Heart left ventricle (tissue), 16 donors: ENCODE measurements around the gene SESN1. TPM values are rescaled to one million over a fixed set of nuclear protein-coding genes. Genes with fewer than 3 reads are reported as not detected.

Experiments used
- ATAC-seq, 4 donors: fragments of 200-7000 bp; cut with Tn5 transposase; one replicate each; pipeline ENCODE4 v1.9.1; 2020 to 2022; ENCODE audit warnings: moderate library complexity in 4 of 4, mild to moderate bottlenecking in 3 of 4, moderate number of reproducible peaks in 1 of 4
- DNase-seq, 5 donors: peaks; one replicate each; pipeline ENCODE4 v3.0.0-alpha.2; 2020
- H3K27ac ChIP-seq, 12 donors: fragments of 200-600 bp; sonication (generic) in 4 of 12; one replicate each; pipeline versions ENCODE4 v1.5.0 to v1.8.0; 2016 to 2022; ENCODE audit warnings: mild to moderate bottlenecking in 2 of 12
- H3K27me3 ChIP-seq, 9 donors: fragments of 200-600 bp; sonication (generic) in 2 of 9; one replicate each; pipeline versions ENCODE4 v1.5.1 to v1.8.0; 2016 to 2022; ENCODE audit warnings: mild to moderate bottlenecking in 3 of 9
- H3K36me3 ChIP-seq, 9 donors: fragments of 200-600 bp; sonication (generic) in 2 of 9; one replicate each; pipeline versions ENCODE4 v1.5.0 to v1.8.0; 2018 to 2022; ENCODE audit warnings: mild to moderate bottlenecking in 2 of 9
- H3K4me1 ChIP-seq, 12 donors: fragments of 200-600 bp; sonication (generic) in 4 of 12; one replicate each; pipeline versions ENCODE4 v1.5.0 to v1.8.0; 2016 to 2022; ENCODE audit warnings: mild to moderate bottlenecking in 3 of 12
- H3K4me3 ChIP-seq, 12 donors: fragments of 200-600 bp; sonication (generic) in 4 of 12; one replicate each; pipeline versions ENCODE4 v1.5.0 to v1.8.0; 2017 to 2022; ENCODE audit warnings: mild to moderate bottlenecking in 9 of 12, moderate library complexity in 4 of 12
- H3K9me3 ChIP-seq, 12 donors: fragments of 200-600 bp; sonication (generic) in 4 of 12; one replicate each; pipeline versions ENCODE4 v1.5.0 to v1.8.0; 2016 to 2022; ENCODE audit warnings: mild to moderate bottlenecking in 1 of 12
- POLR2A ChIP-seq, 2 donors: fragments of 450-650 bp; IDR thresholded peaks; one replicate each; pipeline ENCODE4 v1.6.1; 2017; ENCODE audit warnings: antibody characterized with exemption in 2 of 2, mild to moderate bottlenecking in 2 of 2, moderate library complexity in 2 of 2
- WGBS, 4 donors: extraction: QIAGEN DNeasy Blood & Tissue Kit in 2 of 4; methylation state at CpG; one replicate each; pipeline versions ENCODE4 v1.1.5 to v1.1.7; 2013 to 2018; 5-methylcytosine and 5-hydroxymethylcytosine counted together
- intact Hi-C, 10 donors: fragments of 100-400 bp; cut with DNase I; formaldehyde crosslinking; loops; one replicate each; pipeline versions ENCODE4 v1.11.1 to v1.14.2; 2022
- polyA plus RNA-seq, 2 donors: library from polyadenylated mRNA; stranded (reverse); fragments of 200-250 nt; gene quantifications; one replicate each; pipeline ENCODE4 v1.2.3, GENCODE V29; 2013
- total RNA-seq, 9 donors: library from RNA; depleted of rRNA in 2 of 9; stranded (reverse); fragments of >200 nt in 2 of 9; fragmentation: NEBNext Ultra II Directional in 3 of 9; extraction: Animal tissue kit (Norgen Biotek cat#: 25700) in 3 of 9; gene quantifications; one replicate each; pipeline versions ENCODE4 v1.1.0 to v1.2.4, GENCODE V29; 2016 to 2023
- TF ChIP-seq, protein P1 (sequence below), 12 donors: fragments of 200-600 bp; sonication (generic) in 4 of 12; IDR thresholded peaks; one replicate each; pipeline versions ENCODE4 v1.5.0 to v1.8.0; 2018 to 2022; ENCODE audit warnings: antibody characterized with exemption in 12 of 12, mild to moderate bottlenecking in 5 of 12
- donor health status: ischemic (EF 13 %, LVEDD 7.1; RV severe dilation, severe dysfunction).
- donor health status: healthy with polysubstance abuse.
- donor health status: DM: no; HTN: yes; CAD: no.
- donor health status: DM: no; HTN: no; CAD: no.
- donor health status: ischemic (EF 25% LVEDD 6.9; RV normal size, moderate dysfunction).
- donor health status: ischemic (EF 25% LVEDD 5.7; RV mildly dilated, moderate dysfunction).
- donor health status: healthy.
- donor health status: DM: yes; HTN: yes; CAD: no.
- donor health status: ischemic (EF 35%, LVEDD 5.7; RV mildly dilated, moderate dysfunction).
- donor health status: nonischemic (EF 11% LVEDD 7.7; RV severe dilation, severe dysfunction).
- donor health status: DM: yes; HTN: yes; CAD: no.
- donor health status: PGD.
- donor health status: ischemic (EF 29% LVEDD 5.4; RV normal size, mild dysfunction).
- donor health status: nonischemic (EF 23%, LVEDD 6.1; RV moderate dilation, normal function).

Gene SESN1
- total and polyA plus RNA-seq, 11 donors, result 22.5 to 63.2 (median 34.6) TPM

DNA sequence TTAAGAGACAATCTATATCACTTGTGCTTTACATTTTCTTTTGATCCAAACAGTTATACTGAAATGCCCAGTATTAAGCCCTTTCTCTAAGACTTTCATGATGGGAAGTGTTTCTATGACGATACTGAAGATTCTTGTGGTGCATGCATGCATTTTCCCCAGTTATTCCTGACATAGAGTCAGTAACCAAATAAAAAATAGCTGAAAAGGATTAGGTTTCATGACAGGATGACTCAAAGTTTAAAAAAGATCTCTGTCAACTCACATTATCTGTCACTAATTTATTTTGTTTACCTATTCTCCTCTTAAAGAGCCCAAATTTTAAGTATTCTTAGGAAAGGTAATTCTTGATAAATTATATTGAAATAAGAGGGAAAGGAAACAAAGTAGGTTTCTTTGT, 98.4 kb downstream of the SESN1 start:
- H3K4me1 ChIP-seq, result peaks cover 0 to 46% (median 12%) of the 10 kb centered on the region in 12 donors
- peak overlapping the region in 1 of 12 donors; percentile 28 for H3K27ac ChIP-seq
- no peaks in the 10 kb centered on the region for H3K27me3 ChIP-seq
- no peak for TF ChIP-seq POLR2A (IDR thresholded peaks at IDR 0.05)
- TF ChIP-seq, protein P1, sequence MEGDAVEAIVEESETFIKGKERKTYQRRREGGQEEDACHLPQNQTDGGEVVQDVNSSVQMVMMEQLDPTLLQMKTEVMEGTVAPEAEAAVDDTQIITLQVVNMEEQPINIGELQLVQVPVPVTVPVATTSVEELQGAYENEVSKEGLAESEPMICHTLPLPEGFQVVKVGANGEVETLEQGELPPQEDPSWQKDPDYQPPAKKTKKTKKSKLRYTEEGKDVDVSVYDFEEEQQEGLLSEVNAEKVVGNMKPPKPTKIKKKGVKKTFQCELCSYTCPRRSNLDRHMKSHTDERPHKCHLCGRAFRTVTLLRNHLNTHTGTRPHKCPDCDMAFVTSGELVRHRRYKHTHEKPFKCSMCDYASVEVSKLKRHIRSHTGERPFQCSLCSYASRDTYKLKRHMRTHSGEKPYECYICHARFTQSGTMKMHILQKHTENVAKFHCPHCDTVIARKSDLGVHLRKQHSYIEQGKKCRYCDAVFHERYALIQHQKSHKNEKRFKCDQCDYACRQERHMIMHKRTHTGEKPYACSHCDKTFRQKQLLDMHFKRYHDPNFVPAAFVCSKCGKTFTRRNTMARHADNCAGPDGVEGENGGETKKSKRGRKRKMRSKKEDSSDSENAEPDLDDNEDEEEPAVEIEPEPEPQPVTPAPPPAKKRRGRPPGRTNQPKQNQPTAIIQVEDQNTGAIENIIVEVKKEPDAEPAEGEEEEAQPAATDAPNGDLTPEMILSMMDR (IDR thresholded peaks at IDR 0.05), result no peak
- H3K36me3 ChIP-seq, result peaks cover 0 to 100% (median 98%) of the 10 kb centered on the region in 9 donors
- intact Hi-C loops, result loop anchor here in 1 of 10 donors (5.0 kb wide), 1 partner anchor 99 kb away; no protein-coding TSS in a partner anchor
- no peak overlapping the region for H3K4me3 ChIP-seq
- DNase-seq, result no peak
- ATAC-seq, result no peak
- 96 to 100% (median 97%) methylated on average over 1 of the region's 1 CpG for WGBS, 4 donors
- H3K9me3 ChIP-seq, result no peaks in the 10 kb centered on the region

DNA sequence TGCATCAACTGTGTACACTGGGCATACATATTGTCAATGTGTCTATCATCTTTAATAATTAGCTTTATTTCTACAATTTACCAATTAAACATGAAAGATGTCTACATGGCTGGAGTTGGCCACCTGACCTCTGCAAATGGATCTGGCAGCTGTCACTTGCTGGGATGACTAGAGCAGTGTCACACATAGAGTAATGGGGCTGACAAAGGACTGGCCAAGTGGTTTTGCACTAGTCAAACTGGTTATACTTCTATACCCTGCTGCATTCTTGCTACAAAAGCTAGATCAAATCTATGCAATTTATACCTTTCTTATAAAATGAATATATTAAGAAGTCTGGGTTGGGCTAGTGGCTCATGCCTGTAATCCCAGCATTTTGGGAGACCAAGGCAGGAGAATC, 99.3 kb downstream of the SESN1 start:
- no peak for ATAC-seq
- Histone ChIP-seq H3K27ac (no peak overlapping the region), H3K9me3 (no peaks in the 10 kb centered on the region), H3K27me3 (no peaks in the 10 kb centered on the region), H3K4me1 (peaks cover 0 to 41% (median 7%) of the 10 kb centered on the region in 12 donors), H3K36me3 (peaks cover 0 to 100% (median 99%) of the 10 kb centered on the region in 9 donors), H3K4me3 (no peak overlapping the region)
- TF ChIP-seq, protein P1 (IDR thresholded peaks at IDR 0.05), result no peak
- TF ChIP-seq POLR2A (IDR thresholded peaks at IDR 0.05), result no peak
- intact Hi-C loops, result loop anchor here in 1 of 10 donors (5.0 kb wide), 1 partner anchor 98 kb away; no protein-coding TSS in a partner anchor
- DNase-seq, result no peak

DNA sequence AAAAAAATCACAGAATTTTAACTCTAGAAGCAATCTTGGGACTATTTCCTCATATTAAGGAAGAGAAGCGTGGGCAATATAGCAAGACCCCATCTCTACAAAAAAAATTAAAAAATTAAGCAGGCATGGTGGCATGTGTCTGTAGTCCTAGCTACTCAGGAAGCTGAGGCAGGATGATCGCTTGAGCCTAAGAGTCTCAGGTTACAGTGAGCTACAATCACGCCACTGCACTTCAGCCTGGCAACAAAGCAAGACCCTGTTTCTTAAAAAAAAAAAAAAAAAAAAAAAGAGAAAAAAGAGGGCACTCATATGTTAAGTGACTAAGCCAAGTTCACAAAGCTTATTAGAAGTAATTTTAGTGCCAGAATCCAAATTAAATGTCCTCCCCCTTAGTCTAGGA, 100.8 kb downstream of the SESN1 start:
- H3K27me3 ChIP-seq, result no peaks in the 10 kb centered on the region
- 80 to 88% (median 83%) methylated on average over 3 of the region's 3 CpGs for WGBS, 4 donors
- H3K27ac ChIP-seq, result no peak overlapping the region
- H3K4me3 ChIP-seq, result no peak overlapping the region
- ATAC-seq, result no peak
- no peak for DNase-seq
- no peak for TF ChIP-seq POLR2A (IDR thresholded peaks at IDR 0.05)
- TF ChIP-seq, protein P1 (IDR thresholded peaks at IDR 0.05), result no peak
- peaks cover 0 to 100% (median 99%) of the 10 kb centered on the region in 9 donors for H3K36me3 ChIP-seq
- no peaks in the 10 kb centered on the region for H3K9me3 ChIP-seq
- intact Hi-C loops, result no loop called here
- H3K4me1 ChIP-seq, result peaks cover 0 to 38% (median 2%) of the 10 kb centered on the region in 12 donors

DNA sequence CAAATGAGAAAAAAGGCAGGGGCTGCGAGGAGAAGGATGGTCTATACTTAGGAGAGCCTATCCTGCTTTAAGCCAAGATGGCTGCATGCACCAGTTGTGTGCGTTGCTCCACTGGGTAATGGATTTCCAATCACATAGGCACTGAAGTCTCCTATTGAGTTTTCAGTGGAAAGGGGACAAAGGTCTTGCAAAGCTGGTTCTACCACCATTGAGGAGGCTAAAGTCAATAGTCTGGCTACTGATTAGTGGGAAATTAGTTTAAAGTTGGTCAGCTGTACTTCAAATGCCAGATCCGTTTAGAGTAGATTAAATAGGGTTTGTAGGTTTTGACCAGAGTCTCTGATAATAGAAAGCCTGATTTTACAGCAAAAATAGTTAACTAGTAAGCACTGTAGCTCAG, 104.9 kb downstream of the SESN1 start:
- H3K4me3 ChIP-seq, result no peak overlapping the region
- TF ChIP-seq POLR2A (IDR thresholded peaks at IDR 0.05), result no peak
- TF ChIP-seq, protein P1 (IDR thresholded peaks at IDR 0.05), result no peak
- H3K27ac ChIP-seq, result peak overlapping the region in 6 of 12 donors; percentile 21 to 69 (median 48)
- DNase-seq (no peak), ATAC-seq (no peak)
- no peaks in the 10 kb centered on the region for H3K9me3 ChIP-seq
- 95 to 96% (median 95%) methylated on average over 3 of the region's 3 CpGs for WGBS, 4 donors
- H3K4me1 ChIP-seq, result peaks cover 0 to 35% (median 2%) of the 10 kb centered on the region in 12 donors
- H3K36me3 ChIP-seq, result peaks cover 0 to 99% (median 89%) of the 10 kb centered on the region in 9 donors
- intact Hi-C loops, result no loop called here
- H3K27me3 ChIP-seq, result no peaks in the 10 kb centered on the region
